Sigmoid colon (tissue), 4 donors: ENCODE results near the gene GP5.

Experiments
- EP300 ChIP-seq, 4 donors: sonication (generic); formaldehyde crosslinking; IDR thresholded peaks; one replicate each; pipeline ENCODE4 v1.6.1; 2017; ENCODE audit warnings: antibody characterized with exemption in 4 of 4
- POLR2A ChIP-seq, 2 donors: fragments of 450-650 bp; IDR thresholded peaks; one replicate each; pipeline ENCODE4 v1.6.1; 2016; ENCODE audit warnings: antibody characterized with exemption in 2 of 2, mild to moderate bottlenecking in 2 of 2, moderate library complexity in 2 of 2
- TF ChIP-seq, protein P1 (sequence below), 4 experiments: fragments of 450-650 bp in 3 of 4; fragments of 200-600 bp in 1 of 4; IDR thresholded peaks; one replicate each; pipeline ENCODE4 v1.5.1; 2016 to 2019; ENCODE audit warnings: antibody characterized with exemption in 4 of 4, mild to moderate bottlenecking in 3 of 4, moderate library complexity in 2 of 4

DNA sequence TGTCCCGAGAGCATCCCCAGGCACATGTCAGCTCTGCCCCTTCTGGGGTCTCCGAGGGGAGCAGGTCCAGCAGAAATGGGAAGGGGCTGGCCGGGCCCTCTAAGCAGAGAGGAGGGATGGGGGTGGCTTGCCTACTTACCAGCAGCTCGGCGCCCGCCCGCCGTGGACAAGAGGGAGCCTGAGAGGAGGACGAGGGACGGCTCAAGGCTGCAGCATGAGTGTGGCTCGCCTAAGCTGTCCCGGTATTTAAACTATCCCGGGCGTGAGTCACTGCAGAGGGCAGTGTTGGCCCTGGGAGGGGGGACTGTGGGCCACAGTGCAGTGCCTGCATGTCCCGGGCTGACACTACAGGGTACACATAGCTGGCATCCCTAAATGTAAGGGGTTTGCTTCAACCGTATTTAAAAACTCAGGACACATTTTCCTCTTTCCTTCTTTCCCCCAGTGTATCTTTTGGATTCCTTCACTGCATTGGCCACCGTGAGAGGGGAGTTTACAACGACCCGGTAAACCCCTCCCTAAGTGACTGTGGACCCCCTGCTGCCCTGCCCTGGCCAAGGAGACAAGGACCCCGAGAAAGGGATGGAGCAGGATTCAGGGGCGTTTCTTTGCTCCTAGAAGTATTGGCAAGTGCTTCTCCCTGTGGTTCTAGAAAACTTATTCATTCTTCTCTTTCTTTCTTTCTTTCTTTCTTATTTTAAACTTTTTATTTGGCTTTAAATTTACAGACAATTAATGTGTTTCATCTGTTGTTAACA lies 29.4 kb downstream of the GP5 start, which contains the start of gene LRRC15:
- TF ChIP-seq POLR2A (IDR thresholded peaks at IDR 0.05) (no peak), EP300 (IDR thresholded peaks at IDR 0.05) (no peak)
- TF ChIP-seq, protein P1, sequence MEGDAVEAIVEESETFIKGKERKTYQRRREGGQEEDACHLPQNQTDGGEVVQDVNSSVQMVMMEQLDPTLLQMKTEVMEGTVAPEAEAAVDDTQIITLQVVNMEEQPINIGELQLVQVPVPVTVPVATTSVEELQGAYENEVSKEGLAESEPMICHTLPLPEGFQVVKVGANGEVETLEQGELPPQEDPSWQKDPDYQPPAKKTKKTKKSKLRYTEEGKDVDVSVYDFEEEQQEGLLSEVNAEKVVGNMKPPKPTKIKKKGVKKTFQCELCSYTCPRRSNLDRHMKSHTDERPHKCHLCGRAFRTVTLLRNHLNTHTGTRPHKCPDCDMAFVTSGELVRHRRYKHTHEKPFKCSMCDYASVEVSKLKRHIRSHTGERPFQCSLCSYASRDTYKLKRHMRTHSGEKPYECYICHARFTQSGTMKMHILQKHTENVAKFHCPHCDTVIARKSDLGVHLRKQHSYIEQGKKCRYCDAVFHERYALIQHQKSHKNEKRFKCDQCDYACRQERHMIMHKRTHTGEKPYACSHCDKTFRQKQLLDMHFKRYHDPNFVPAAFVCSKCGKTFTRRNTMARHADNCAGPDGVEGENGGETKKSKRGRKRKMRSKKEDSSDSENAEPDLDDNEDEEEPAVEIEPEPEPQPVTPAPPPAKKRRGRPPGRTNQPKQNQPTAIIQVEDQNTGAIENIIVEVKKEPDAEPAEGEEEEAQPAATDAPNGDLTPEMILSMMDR (IDR thresholded peaks at IDR 0.05), result no peak
